BJ (cell line): ENCODE results near the gene RHOV. TPM values are rescaled to one million over a fixed set of nuclear protein-coding genes. Genes with fewer than 3 reads are reported as not detected.

Experiments
- CTCF ChIA-PET: fragments of 350-600 bp; formaldehyde crosslinking; extraction: SDS; loops from one replicate; lab custom pipeline; 2021; ENCODE audit warnings: antibody characterized with exemption, inconsistent platforms; lab: Yijun Ruan, JAX
- POLR2A ChIA-PET: fragments of 300-600 bp; sonication (Branson Sonifier 250); formaldehyde crosslinking; extraction: SDS; loops from one replicate; lab custom pipeline; 2021; ENCODE audit warnings: antibody characterized with exemption; lab: Charles Lee
- DNase-seq: peaks from one replicate; pipeline ENCODE4 v3.0.0-alpha.2; 2011; ENCODE audit warnings: low read depth
- H3K27me3 ChIP-seq: 2 replicates; pipeline ENCODE4 v1.6.0; 2011; ENCODE audit warnings: low read length; ENCODE audit not compliant: control insufficient read depth, insufficient read depth
- H3K36me3 ChIP-seq: 2 replicates; pipeline ENCODE4 v1.5.1; 2011; ENCODE audit warnings: low read length; ENCODE audit not compliant: control insufficient read depth, insufficient read depth
- H3K4me3 ChIP-seq: 2 replicates; pipeline ENCODE4 v1.5.1; 2011; ENCODE audit warnings: low read depth, mild to moderate bottlenecking, control low read depth, low read length
- CTCF ChIP-seq: IDR thresholded peaks from 2 replicates; pipeline ENCODE4 v1.5.1; 2011; ENCODE audit warnings: low read depth, mild to moderate bottlenecking, control low read depth, inconsistent platforms, low read length, moderate library complexity; ENCODE audit not compliant: insufficient read depth
- polyA plus RNA-seq: library from polyadenylated mRNA; depleted of rRNA; stranded (reverse); fragments of >200 nt; gene quantifications from 2 replicates; pipeline ENCODE4 v1.2.3, GENCODE V29; 2011

The RHOV gene
- polyA plus RNA-seq, 1 experiment = 0.28 TPM

DNA sequence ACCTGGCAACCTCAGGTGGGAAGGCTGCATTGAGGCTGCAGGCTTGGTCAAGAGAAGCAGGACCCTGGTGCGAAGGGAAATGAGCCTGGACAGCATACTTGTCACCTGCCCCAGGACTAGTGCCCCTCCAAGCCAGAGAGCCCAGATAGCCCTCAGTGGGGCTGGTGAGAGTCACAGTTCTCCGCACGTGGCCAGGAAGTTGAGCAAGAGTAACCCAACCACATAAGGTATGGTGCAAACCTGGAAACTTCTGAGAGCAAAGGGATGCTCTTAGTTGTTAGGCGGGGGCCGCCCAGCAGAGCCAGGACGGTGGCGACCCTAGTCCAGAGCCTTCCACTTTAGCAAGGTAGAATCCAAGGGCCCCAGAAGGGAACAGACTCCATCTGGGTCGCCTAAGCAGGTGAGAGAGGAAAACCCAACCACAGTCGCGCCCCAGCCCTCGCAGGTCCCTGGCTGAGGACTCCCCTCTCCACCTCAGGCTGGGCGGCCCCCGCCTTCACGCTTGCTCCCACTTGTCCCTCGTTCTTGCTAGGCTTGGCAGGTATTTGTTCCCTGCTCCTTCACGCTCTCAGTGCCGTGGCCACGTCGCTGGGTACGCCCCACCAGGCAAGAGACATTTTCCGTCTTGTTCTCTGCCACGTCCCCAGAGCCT is 19.1 kb upstream of the RHOV start:
- DNase-seq = no peak
- TF ChIP-seq CTCF = no peak
- Histone ChIP-seq H3K36me3 (0 out of 2 replicates have a peak, but pooled peaks cover 1% of the 10 kb centered on the region), H3K27me3 (no peaks in the 10 kb centered on the region), H3K4me3 (no peak overlapping the region)
- POLR2A ChIA-PET = interaction anchor here (1.3 kb wide), 1 partner anchor 37 kb away, joined by 3 read pairs; no protein-coding TSS in a partner anchor
- CTCF ChIA-PET = interaction anchor here (0.7 to 6.2 kb wide), 28 partner anchors 11 to 366 kb away, joined by 3 to 201 read pairs (median 8); partner anchors contain the start of genes RAD51, RHOV and SPINT1

DNA sequence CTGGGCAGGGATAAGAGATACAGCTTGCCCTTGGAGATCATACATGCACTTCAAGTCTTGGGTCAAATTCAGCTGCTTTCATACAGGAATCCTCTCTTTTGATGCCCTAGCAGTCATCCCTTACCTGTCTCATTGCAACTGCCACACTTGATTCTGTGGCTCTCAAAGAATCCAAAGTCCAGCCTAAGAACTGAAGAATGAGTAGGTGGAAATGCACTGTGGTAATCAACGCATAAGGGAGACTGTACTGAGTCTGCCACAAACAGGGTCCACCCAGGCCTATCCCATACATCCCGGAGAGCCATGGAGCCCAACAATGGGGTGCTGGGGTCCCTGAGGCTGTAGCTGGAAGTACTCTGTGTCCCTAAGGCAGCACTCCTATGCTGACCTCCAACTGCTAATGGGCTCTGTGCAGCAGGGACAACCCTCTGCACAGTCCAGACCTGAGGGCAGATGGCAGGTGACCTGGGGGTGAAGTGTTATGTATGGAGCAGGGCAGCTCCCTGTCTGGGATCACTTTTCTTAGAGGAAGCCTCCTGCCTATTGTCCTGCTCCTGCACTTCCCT is 18.5 kb upstream of the RHOV start:
- no peak for DNase-seq
- ChIA-PET CTCF (interaction anchor here (0.6 to 6.2 kb wide), 28 partner anchors 9 to 514 kb away, joined by 3 to 201 read pairs (median 5); partner anchors contain the start of gene RHOV), POLR2A (no interaction called here)
- Histone ChIP-seq H3K36me3 (0 out of 2 replicates have a peak, but pooled peaks cover 1% of the 10 kb centered on the region), H3K27me3 (no peaks in the 10 kb centered on the region), H3K4me3 (no peak overlapping the region)
- TF ChIP-seq CTCF = no peak

- Histone ChIP-seq H3K27me3 (no peaks in the 10 kb centered on the region; the same call in 1 of the 2 replicates), H3K4me3 (no peak overlapping the region), H3K36me3 (0 out of 2 replicates have a peak, but pooled peaks cover 1% of the 10 kb centered on the region)
- ChIA-PET POLR2A (no interaction called here), CTCF (interaction anchor here (0.6 to 6.2 kb wide), 30 partner anchors 8 to 514 kb away, joined by 3 to 201 read pairs (median 5); partner anchors contain the start of gene RHOV)
- TF ChIP-seq CTCF = peak; percentile 84
- no peak for DNase-seq
These were observed 17.9 kb upstream of the RHOV start for GRCh38 chr15:40891810-40892446.

GRCh38 chr15:40891138-40891537 is 17.1 kb upstream of the RHOV start:
- Histone ChIP-seq H3K27me3 (no peaks in the 10 kb centered on the region; the same call in 1 of the 2 replicates), H3K36me3 (no peaks in the 10 kb centered on the region), H3K4me3 (no peak overlapping the region)
- DNase-seq = no peak
- POLR2A ChIA-PET = no interaction called here
- TF ChIP-seq CTCF = no peak
- CTCF ChIA-PET = interaction anchor here (1.0 to 6.2 kb wide), 14 partner anchors 10 to 371 kb away, joined by 3 to 201 read pairs (median 8); partner anchors contain the start of gene RHOV

DNA sequence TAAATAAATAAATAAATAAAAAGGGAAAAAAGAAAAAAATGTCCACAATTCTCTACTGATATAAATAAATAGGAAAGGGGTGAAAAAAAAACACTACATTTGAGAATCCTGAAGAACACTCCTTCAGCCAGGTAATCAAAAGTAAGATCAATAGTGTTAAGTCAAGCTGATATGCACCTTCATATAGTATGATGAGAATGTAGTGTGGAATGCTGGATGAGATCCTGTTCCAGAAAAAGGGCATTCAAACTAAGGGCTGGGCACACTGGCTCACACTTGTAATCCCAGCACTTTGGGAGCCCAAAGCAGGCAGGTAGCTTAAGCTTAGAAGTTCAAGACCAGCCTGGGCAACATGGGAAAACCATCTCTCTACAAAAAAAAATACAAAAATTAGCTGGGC is 15.1 kb upstream of the RHOV start:
- Histone ChIP-seq H3K27me3 (no peaks in the 10 kb centered on the region; the same call in 1 of the 2 replicates), H3K4me3 (no peak overlapping the region), H3K36me3 (no peaks in the 10 kb centered on the region)
- TF ChIP-seq CTCF = no peak
- no peak for DNase-seq
- CTCF ChIA-PET = interaction anchor here (0.6 to 6.2 kb wide), 4 partner anchors 8 to 627 kb away, joined by 3 to 201 read pairs (median 14); no protein-coding TSS in a partner anchor
- POLR2A ChIA-PET = no interaction called here
